GM11168 (cell line): ENCODE data around the gene ABCG2.

ENCODE experiments used
- in situ Hi-C: fragments of 300-500 bp; cut with MboI; formaldehyde crosslinking; loops from one replicate; pipeline ENCODE4 v1.12.0; 2022; ENCODE audit warnings: low sequenced_read_pairs; ENCODE audit not compliant: unreplicated experiment

Gene ABCG2

GRCh38 chr4:88078579-88078978 is 79.9 kb downstream of the ABCG2 start:
- in situ Hi-C loops: no loop called here

GRCh38 chr4:88077911-88078524 is 80.4 kb downstream of the ABCG2 start:
- in situ Hi-C loops: no loop called here

DNA sequence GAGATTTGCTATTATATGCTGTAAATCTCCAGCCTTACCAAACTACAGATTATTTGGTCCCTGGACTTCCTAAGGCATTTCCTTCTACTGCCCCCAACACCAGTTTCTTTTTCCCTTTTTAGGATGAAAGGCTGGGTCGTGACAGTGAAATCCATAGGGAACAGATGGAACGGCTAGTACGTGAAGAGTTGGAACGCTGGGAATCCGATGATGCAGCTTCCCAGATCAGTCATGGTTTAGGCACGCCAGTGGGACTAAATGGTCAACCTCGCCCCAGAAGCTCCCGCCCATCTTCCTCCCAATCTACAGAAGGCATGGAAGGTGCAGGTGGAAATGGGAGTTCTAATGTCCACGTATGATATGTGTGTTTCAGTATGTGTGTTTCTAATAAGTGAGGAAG is 83.1 kb downstream of the ABCG2 start:
- in situ Hi-C loops: no loop called here

GRCh38 chr4:88070031-88070430 is 88.4 kb downstream of the ABCG2 start:
- in situ Hi-C loops: no loop called here

- in situ Hi-C loops: no loop called here
Observed at GRCh38 chr4:88064410-88064809, 94.0 kb downstream of the ABCG2 start.

- in situ Hi-C loops: no loop called here
Observed at GRCh38 chr4:88063634-88064296, 94.7 kb downstream of the ABCG2 start.

DNA sequence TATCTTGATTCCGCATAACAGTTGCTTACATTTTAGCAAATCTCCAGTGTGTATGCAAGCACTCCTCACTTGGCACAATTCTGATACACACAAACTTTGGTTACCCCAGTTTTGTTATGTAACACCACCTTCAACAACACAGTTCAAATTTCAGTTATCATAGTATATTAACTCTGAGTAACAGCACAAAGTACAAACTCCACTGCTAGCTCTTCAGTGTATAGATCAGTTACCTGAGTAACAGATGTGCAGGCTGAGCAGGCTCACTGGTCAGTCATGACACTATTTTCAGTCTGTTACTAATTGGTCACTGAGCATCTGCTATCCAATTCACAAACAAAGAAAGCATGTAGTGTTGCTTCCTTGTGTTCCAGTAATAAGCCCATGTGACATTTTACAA is 95.6 kb downstream of the ABCG2 start:
- in situ Hi-C loops: no loop called here

GRCh38 chr4:88062311-88062710 is 96.1 kb downstream of the ABCG2 start:
- in situ Hi-C loops: no loop called here

DNA sequence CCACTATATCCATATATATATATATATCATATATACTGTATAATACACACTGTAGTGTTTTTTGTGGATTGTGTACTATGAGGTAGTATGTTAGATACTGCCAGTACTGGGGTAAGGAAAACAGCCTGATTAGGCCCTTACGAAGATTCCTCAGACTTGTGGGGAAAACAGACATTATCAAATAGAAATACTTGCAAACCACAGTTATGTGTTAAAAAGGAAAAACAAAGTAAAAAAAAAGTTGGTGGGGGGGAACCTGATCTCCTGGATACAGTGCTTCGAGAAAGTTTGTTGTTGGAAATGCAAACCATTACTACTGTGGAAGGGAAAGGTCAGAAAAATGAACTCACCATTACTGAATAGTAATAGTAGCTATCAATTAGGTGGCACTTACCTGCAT is 98.0 kb downstream of the ABCG2 start:
- in situ Hi-C loops: no loop called here

GRCh38 chr4:88059766-88060165 is 98.7 kb downstream of the ABCG2 start:
- in situ Hi-C loops: loop anchor here (10.0 kb wide), 1 partner anchor 125 kb away; no protein-coding TSS in a partner anchor

- in situ Hi-C loops: loop anchor here (10.0 kb wide), 1 partner anchor 127 kb away; no protein-coding TSS in a partner anchor
Observed at GRCh38 chr4:88058295-88058694, 100.1 kb downstream of the ABCG2 start.

DNA sequence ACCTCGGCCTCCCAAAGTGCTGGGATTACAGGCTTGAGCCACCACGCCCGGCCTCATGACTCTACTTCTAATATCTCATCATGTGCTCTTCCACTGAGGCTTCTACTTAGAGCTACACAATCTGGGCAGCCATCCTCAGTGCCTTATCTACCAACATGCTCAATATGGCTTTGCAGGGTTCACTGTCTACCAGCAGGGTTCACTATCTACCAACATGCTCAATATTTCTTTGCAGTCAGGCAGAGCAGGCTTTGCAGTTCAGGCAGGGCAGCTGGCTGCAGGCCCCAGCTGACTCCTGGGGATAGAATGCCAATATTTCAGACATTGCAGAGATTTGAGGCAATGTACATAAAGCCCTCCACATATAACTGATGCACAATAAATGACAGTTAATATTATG is 103.5 kb downstream of the ABCG2 start:
- in situ Hi-C loops: loop anchor here (10.0 kb wide), 1 partner anchor 130 kb away; no protein-coding TSS in a partner anchor

DNA sequence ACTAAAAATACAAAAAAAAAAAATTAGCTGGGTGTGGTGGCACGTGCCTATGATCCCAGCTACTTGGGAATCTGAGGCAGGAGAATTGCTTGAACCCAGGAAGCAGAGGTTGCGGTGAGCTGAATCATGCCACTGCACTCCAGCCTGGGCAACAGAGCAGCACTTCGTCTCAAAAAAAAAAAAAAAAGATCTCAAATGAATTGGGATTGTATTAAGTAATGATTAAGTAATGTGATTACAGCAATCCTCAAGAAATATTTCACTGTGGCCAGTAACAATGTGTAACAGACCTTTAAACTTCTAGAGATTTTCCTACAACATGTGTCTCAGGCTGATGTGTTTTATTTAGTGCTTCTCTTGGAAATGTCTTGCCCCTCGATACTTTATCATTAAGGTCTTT is 104.2 kb downstream of the ABCG2 start:
- in situ Hi-C loops: loop anchor here (10.0 kb wide), 1 partner anchor 131 kb away; no protein-coding TSS in a partner anchor

DNA sequence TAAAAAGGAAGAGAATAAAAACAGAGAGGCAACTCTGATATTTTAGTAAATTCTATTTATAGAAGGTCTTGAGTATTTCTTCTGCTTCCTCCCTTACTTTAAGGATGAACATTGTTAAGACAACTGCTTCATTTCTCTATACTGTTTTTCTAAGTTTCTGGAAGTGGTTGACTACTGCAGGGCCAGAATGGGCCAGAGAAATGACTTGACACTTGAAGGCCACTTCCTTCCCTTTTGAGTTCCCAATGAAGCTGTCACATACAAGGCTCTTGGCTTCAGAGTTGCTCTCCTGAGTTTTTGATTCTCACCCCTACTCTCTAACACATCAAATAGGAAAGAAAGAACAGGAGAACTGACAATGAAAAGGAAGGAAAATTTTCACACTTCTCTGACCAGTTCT is 113.4 kb downstream of the ABCG2 start:
- in situ Hi-C loops: no loop called here

DNA sequence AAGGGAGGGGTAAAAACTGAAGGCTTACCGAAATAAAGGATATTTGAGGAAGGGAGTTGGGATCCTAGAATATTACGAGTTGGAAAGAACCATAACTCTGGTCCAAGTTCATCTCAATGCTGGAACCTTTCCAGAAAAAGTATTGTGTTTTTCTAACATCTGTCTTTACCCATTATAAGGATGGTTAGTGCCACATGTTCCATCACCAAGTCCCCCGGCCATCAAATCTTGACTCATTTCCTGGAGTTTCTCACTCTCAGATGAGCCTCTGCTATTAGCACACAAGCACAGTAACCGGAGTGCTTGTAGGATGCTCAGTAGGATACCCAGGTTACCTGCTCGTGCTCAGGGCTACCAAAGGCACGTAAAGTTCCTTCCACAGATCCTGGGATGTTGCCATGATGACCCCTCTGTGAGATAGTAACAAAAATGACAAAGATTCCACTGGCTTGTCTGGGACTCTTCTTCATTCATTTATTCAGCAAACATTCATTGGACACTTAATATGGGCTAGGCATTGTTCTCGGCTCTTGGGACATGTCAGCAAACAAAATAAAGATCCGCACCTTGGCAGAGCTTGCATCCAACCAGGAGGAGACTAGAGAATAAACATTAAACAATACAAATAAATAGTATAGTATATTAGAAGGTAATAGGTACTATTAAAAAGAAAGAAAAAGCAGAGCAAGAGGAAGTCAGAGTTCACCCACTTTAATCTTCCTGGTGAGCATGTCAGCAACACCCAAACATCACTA is 114.7 kb downstream of the ABCG2 start:
- in situ Hi-C loops: no loop called here

DNA sequence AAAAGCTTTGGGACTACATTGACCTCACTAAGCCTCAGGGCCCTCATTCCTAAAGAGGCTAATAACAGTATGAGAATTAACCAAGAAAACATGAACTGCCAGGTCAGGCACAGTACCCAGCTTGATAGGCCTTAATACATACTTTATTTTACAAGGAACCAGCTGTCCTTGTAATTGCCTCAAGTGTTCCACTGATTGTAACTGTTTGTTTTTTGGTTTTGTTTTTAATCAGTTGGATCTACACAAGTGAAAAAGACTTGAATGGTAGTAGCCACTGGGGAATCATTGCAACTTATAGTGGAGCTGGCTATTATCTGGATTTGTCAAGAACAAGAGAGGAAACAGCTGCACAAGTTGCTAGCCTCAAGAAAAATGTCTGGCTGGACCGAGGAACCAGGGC is 115.4 kb downstream of the ABCG2 start:
- in situ Hi-C loops: no loop called here

DNA sequence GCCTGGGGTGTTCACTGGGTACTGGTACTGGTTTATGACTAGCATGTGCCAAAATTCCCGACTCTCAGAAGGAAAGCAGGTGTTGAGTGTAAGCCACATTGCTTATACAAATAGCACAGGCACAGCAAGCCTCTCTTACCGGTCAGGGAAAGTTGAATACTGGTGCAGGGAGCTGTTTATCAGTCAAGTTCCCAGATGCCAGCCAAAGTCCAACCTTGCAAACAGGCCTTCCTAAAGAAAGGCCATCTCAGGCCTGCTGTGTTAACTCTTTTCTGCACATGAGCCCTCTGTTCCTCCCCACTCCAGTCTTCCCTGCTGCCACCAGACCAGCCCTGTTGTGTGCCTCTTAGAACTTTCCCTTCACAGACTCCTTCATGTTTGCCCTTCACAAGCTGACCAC is 116.8 kb downstream of the ABCG2 start:
- in situ Hi-C loops: no loop called here

- in situ Hi-C loops: no loop called here
Observed at GRCh38 chr4:88040707-88041106, 117.7 kb downstream of the ABCG2 start.
